22Rv1 (cell line): ENCODE results near the gene KRT4.

Experiments
- H3K27ac ChIP-seq: fragments of 450-650 bp; 2 replicates; pipeline ENCODE4 v1.5.1; 2017
- ZFX ChIP-seq: fragments of 450-650 bp; IDR thresholded peaks from 2 replicates; pipeline ENCODE4 v1.6.1; 2017; ENCODE audit warnings: antibody characterized with exemption, borderline replicate concordance
- TF ChIP-seq, protein P1 (sequence below): fragments of 450-650 bp; IDR thresholded peaks from 2 replicates; pipeline ENCODE4 v1.5.1; 2017; ENCODE audit warnings: mild to moderate bottlenecking

Gene KRT4

DNA sequence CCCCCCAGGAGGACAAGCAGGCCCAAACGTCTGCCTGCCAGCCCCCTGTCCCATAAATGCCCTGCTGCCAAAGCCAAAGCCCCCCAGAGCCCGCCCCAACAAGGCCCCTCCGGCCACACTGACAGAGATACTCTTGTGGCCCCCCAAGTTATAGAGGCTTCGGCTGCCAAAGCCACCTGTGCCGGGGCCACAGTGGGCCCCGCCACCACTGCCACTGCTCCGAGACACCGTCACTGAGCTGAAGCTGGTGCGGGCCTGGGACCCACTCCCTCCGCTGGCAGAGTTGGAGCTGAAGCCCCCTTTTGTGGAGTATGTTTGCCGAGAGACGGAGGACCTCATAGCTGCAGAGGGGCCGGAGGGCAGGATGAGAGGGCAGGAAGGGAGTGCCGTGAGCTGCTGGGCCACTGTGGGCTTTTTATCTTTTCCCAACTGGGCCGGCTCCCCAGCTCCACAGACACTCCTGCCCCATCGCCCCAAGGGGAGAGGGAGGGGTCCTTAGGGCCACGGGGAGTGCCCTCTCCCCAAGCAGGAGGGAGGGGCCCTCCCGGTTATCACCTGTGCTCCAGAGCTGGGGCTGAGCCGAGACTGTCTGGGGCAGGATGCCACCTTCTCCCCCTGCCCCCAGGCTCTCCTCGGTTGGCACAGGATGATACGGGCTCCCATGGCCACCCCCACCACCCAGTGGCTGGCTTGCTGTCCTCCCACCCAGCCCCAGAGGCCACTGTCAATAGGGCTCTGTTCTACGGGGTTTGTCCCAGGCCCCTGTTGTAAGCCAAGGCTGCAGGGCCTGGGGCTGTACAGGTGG lies 20.2 kb upstream of the KRT4 start, which contains the start of gene KRT79:
KRT79 (minus strand) TSS at position 390 of the 805 bp plus-strand sequence; CDS start at position 339, 51 bp downstream.
- TF ChIP-seq, protein P1, sequence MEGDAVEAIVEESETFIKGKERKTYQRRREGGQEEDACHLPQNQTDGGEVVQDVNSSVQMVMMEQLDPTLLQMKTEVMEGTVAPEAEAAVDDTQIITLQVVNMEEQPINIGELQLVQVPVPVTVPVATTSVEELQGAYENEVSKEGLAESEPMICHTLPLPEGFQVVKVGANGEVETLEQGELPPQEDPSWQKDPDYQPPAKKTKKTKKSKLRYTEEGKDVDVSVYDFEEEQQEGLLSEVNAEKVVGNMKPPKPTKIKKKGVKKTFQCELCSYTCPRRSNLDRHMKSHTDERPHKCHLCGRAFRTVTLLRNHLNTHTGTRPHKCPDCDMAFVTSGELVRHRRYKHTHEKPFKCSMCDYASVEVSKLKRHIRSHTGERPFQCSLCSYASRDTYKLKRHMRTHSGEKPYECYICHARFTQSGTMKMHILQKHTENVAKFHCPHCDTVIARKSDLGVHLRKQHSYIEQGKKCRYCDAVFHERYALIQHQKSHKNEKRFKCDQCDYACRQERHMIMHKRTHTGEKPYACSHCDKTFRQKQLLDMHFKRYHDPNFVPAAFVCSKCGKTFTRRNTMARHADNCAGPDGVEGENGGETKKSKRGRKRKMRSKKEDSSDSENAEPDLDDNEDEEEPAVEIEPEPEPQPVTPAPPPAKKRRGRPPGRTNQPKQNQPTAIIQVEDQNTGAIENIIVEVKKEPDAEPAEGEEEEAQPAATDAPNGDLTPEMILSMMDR, result no peak
- TF ChIP-seq ZFX, result no peak
- H3K27ac ChIP-seq, result no peak within 1 kb of the TSS

DNA sequence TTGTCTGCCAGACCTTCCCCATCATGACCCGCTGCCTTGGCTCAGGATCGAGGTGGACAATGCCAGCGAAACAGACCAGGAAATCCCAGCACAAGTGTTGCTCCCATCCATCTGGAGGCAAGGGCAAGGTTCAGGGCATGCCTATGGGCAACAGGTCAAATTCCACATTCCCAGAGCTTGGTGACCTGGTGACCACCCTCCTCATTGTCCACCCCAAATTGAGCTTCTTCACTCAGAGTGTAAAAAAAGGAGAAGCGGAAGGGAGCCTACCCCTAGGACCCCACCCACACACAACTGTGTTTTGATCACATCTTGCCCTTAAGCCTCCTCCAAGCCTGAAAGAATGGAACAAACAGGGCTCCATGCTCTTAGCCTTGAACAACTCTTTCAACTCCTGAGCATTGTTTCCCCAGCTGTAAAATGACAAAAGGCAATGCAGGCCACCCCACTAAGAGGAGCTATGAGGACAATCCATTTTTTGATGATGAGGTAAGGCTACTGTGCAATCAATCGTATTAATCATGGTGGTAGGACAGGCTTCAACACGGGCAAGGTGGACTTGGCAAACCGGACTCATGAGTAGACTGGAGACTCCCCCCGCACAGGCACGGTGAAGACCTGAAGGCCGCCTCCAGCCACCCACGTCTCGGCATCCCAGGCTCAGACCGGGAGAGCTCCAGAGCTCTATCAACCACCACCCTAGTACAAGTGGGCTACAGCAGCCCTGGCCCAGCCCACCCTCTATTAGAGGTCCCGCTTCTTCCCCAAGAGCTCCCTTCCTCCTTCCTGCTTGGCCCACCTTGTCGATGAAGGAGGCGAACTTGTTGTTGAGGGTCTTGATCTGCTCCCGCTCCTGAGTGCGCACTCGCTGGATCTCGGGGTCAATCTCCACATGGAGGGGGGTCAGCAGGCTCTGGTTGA lies 19.3 kb upstream of the KRT4 start:
- TF ChIP-seq, protein P1, result no peak
- no peak for TF ChIP-seq ZFX
- no peak overlapping the region for H3K27ac ChIP-seq

DNA sequence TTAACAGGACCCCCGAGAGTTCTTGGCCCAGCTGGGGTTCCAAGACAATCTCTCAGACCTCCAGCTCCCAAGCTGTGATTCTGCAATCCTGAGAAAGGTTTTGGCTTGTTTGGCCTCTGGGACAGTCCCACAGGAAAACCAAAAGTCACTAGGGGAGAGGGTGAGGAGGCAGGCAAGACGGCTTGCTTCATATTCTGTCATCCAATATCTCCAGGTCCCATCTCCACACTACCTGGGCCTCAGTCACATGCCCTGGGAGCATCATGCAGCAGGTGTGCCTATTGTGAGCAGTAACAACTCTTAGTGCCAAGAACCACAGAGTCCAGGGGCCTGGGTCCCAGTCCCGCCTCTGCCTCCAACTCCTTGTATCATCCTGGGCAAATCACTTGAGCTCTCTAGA lies 18.5 kb upstream of the KRT4 start:
- no peak for TF ChIP-seq ZFX
- TF ChIP-seq, protein P1, result no peak

DNA sequence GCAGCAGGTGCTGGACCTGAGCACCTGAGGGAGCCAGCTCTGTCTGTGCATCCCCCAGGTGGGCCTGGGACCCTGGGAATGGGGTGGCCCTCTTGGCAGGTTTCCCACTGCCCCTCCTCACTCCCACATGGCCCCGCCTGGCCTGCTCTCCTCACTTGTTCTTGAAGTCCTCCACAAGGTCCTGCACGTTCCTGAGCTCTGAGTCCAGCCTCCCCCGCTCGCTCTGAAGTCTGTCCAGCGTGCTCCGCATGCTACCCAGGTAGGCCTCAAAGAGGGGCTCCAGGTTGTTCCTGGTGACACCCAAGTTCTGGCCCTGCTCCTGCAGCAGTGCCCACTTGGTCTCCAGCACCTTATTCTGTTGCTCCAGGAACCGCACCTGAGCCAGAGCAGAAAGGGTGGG lies 17.3 kb upstream of the KRT4 start:
- TF ChIP-seq, protein P1, result no peak
- TF ChIP-seq ZFX, result no peak
- no peak overlapping the region for H3K27ac ChIP-seq

More for the DNA sequence above, 18.5 kb upstream of the KRT4 start:
- no peak overlapping the region for H3K27ac ChIP-seq

DNA sequence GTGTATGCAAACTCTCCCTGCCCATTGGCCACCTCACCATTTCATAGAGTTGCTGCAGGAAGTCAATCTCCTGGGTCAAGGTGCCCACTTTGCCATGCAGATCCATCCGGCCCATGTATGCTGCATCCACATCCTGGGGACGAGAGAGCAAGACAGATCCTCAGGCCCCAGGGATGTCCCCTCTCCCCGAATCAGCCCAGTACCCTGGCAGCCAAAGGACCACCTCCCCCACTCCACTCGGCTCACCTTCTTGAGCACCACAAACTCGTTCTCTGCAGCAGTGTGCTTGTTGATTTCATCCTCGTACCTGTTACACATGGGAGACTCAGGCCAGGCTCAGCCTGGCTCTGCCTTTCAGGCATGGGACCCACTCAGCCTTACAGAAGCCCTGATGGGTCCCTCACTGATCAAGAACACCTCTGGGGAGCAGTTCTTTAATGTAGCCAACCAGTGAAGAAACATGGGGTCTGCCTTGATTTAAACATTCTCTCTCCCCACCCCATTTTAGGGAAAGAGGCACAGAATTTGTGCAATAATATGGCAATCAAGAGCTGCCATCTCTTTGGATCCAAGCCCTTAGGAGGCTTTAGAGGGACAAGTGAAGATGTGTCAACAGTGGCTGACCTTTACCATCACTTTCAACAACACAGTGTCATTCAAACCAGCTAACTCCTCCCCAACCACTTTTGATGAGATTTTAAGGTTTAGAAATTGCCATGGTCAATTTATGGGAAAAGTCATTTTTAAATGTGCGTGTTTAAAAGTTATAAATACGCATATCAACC lies 16.3 kb upstream of the KRT4 start:
- H3K27ac ChIP-seq, result no peak overlapping the region
- no peak for TF ChIP-seq ZFX
- TF ChIP-seq, protein P1, result no peak

DNA sequence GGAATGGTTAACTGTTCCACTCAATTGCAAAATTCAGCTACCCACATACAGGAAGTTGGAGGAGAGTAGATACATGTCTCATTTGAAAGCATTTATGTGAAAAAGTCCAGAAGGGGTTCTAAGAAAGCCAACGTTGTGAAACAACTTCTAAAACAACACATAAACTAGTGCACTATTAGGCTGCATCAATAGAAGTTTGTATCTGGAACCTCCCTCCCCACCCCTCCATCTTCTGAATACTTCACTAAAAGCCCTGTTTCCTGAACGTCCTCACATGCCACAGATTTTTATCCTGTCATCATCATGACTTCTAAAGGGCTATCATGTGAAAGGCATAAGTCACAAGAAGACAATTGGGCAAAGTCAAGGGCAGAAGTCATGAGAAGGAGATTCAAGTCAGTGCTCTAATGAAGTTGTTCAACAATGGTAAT lies 14.7 kb upstream of the KRT4 start:
- no peak for TF ChIP-seq ZFX
- TF ChIP-seq, protein P1, result no peak
- no peak overlapping the region for H3K27ac ChIP-seq
